ENCODE data around the gene CEBPB. TPM values are rescaled to one million over a fixed set of nuclear protein-coding genes. Genes with fewer than 3 reads are reported as not detected.

Gene CEBPB
- total RNA-seq, 4 donors from 2014 or later, result 154 to 221 (median 195) TPM

- no peak for TF ChIP-seq CTCF (IDR thresholded peaks at IDR 0.05)
- no peak for TF ChIP-seq POLR2A (IDR thresholded peaks at IDR 0.05)
- no peak overlapping the region for H3K4me3 ChIP-seq (ENCODE audit: low read depth, poor library complexity, severe bottlenecking)
- WGBS, 2 donors, result 83 to 88% methylated on average over 19 of the region's 19 CpGs
- no peak for DNase-seq (ENCODE audit: low spot score in 2 of 2)
- intact Hi-C loops (cut with DNase I; ENCODE audit: low total_unique reads), result no loop called here
These were observed 47.6 kb downstream of the CEBPB start for GRCh38 chr20:50238081-50238800.

DNA sequence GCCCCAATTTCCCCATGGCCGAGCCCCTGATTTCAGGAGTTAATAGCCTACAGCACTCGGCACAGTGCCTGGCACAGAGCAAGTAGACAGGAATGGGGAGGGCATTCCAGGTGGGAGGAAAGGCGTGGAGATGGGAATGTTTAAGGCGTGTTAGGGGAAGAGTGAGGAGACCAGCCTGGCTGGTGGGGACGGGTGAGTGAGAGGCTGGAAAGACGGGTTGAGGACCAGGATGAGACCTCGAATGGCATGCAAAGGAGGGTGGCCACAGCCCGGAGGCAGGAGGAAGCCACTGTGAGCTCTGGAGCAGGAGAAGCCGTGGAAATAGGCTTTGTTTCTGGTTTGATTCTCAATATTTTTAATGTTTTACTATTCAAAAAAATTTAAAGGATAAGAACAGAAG, 49.5 kb downstream of the CEBPB start:
- no peak for DNase-seq (ENCODE audit: low spot score in 2 of 2)
- no peak overlapping the region for H3K4me3 ChIP-seq (ENCODE audit: low read depth, poor library complexity, severe bottlenecking)
- TF ChIP-seq POLR2A (IDR thresholded peaks at IDR 0.05), result no peak
- no peak for TF ChIP-seq CTCF (IDR thresholded peaks at IDR 0.05)
- intact Hi-C loops (cut with DNase I; ENCODE audit: low total_unique reads), result no loop called here
- 44 to 46% methylated on average over 9 of the region's 9 CpGs for WGBS, 2 donors

DNA sequence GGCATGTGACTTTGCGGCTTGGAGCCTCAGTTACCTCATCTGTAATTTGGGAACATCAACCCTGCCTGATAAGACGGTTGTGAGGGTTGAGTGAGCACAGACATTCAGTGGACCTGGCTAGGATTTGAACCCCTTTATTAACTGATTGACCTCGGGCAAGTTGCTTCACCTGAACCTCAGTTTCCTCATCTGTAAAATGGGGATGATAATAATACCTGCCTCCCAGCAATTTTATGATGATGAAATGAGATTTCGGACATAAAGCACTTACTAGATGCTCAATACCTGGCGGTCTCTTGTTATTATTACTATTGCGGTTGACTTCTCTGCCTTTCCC, 51.5 kb downstream of the CEBPB start:
- TF ChIP-seq CTCF (IDR thresholded peaks at IDR 0.05) (no peak), POLR2A (IDR thresholded peaks at IDR 0.05) (no peak)
- 94 to 95% methylated on average over 6 of the region's 6 CpGs for WGBS, 2 donors
- intact Hi-C loops (cut with DNase I; ENCODE audit: low total_unique reads), result no loop called here
- no peak for DNase-seq (ENCODE audit: low spot score in 2 of 2)
- no peak overlapping the region for H3K4me3 ChIP-seq (ENCODE audit: low read depth, poor library complexity, severe bottlenecking)

Other genes starting within 250 kb of the CEBPB start
- 1 to 10 TPM in 3 of 4 donors, under 1 TPM in 1; 0.65 to 3.7 (median 1.3) TPM for gene SNAI1, start 207.8 kb upstream of the CEBPB start, total RNA-seq
- 100 to 1,000 TPM in 1 of 4 donors, 10 to 100 TPM in 3; 50.8 to 105 (median 75.6) TPM for gene UBE2V1, start 77.7 kb upstream of the CEBPB start, total RNA-seq
- 10 to 100 TPM; 47.3 to 69.3 (median 59.6) TPM for gene PEDS1, start 37.1 kb upstream of the CEBPB start, total RNA-seq